Fibroblast of mammary gland (primary cell): ENCODE results near the gene NTF3.

Source experiments
- DNase-seq: peaks from one replicate; pipeline ENCODE4 v3.0.0-alpha.2; 2010; ENCODE audit warnings: low read depth
- H3K4me3 ChIP-seq: 2 replicates; pipeline ENCODE4 v1.5.1; 2011; ENCODE audit warnings: low read depth, mild to moderate bottlenecking, low read length, moderate library complexity; ENCODE audit not compliant: control insufficient read depth
- TF ChIP-seq, protein P1 (sequence below): conservative IDR thresholded peaks from 2 replicates; pipeline ENCODE4 v1.5.1; 2011; ENCODE audit warnings: low read depth, low read length, inconsistent platforms; ENCODE audit not compliant: control insufficient read depth, insufficient read depth

The NTF3 gene

GRCh38 chr12:5523396-5524115 is 91.6 kb downstream of the NTF3 start:
- TF ChIP-seq, protein P1, sequence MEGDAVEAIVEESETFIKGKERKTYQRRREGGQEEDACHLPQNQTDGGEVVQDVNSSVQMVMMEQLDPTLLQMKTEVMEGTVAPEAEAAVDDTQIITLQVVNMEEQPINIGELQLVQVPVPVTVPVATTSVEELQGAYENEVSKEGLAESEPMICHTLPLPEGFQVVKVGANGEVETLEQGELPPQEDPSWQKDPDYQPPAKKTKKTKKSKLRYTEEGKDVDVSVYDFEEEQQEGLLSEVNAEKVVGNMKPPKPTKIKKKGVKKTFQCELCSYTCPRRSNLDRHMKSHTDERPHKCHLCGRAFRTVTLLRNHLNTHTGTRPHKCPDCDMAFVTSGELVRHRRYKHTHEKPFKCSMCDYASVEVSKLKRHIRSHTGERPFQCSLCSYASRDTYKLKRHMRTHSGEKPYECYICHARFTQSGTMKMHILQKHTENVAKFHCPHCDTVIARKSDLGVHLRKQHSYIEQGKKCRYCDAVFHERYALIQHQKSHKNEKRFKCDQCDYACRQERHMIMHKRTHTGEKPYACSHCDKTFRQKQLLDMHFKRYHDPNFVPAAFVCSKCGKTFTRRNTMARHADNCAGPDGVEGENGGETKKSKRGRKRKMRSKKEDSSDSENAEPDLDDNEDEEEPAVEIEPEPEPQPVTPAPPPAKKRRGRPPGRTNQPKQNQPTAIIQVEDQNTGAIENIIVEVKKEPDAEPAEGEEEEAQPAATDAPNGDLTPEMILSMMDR, result no peak
- no peak for DNase-seq
- H3K4me3 ChIP-seq, result no peak overlapping the region

- TF ChIP-seq, protein P1, result no peak
- DNase-seq, result no peak
- no peak overlapping the region for H3K4me3 ChIP-seq
Measured at GRCh38 chr12:5524116-5524768, 92.3 kb downstream of the NTF3 start.

GRCh38 chr12:5524769-5525436 is 93.0 kb downstream of the NTF3 start:
- no peak for DNase-seq
- TF ChIP-seq, protein P1, result no peak
- H3K4me3 ChIP-seq, result no peak overlapping the region

GRCh38 chr12:5525783-5526367 is 94.0 kb downstream of the NTF3 start:
- no peak overlapping the region for H3K4me3 ChIP-seq
- TF ChIP-seq, protein P1, result no peak
- DNase-seq, result no peak

DNA sequence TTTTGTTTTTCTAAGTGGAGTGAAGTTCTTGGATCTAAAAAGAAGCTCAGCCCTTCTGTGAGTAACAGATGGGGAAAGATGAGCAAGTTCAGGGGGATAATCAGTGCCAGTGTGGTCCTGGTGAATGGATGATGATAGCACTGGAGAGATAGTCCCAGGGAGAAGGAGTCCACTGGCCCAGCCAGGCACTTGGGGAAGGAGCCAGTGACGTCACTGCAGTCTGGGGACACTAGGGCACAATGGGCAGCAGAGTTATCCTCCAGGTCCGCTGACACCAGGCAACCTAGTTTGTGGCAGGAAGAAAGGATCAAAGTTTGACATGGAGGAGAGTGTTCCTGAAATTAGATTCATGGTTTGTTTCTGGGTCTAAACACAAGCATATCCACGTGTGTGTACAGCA is 101.5 kb downstream of the NTF3 start:
- no peak overlapping the region for H3K4me3 ChIP-seq
- TF ChIP-seq, protein P1, result no peak
- no peak for DNase-seq

GRCh38 chr12:5534426-5535199 is 102.7 kb downstream of the NTF3 start:
- TF ChIP-seq, protein P1, result no peak
- DNase-seq, result no peak
- no peak overlapping the region for H3K4me3 ChIP-seq
